Astrocyte (in vitro differentiated cells and primary cell): ENCODE measurements around the gene PACRG.

Experiments
- CTCF ChIP-seq: IDR thresholded peaks from 2 replicates; pipeline ENCODE4 v1.5.1; 2011; ENCODE audit warnings: low read depth, mild to moderate bottlenecking, inconsistent platforms, low read length, moderate library complexity; ENCODE audit not compliant: insufficient read depth
- EZH2 ChIP-seq: IDR thresholded peaks from 2 replicates; pipeline ENCODE4 v1.6.1; 2012; ENCODE audit warnings: mild to moderate bottlenecking, low read length, inconsistent platforms; ENCODE audit not compliant: insufficient read depth

DNA sequence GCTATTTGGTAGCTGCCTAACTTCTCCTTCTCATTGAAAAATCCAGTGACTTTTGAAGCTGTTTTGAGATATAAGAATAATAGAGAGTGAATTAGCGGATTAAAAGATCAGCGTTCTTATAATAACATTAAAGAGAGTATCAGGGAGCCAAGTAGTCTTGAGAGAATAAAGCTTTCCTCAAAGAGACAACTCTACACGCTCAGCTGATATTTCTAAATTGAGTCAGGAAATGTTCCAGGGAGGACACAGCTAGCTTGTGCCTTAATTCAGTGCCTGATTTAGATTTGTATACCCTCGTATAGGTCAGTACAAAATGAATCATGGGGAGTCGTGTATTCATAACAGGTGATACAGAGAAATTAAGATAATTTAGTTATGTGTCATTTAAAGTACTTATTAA, 611.7 kb downstream of the PACRG start:
- TF ChIP-seq CTCF (no peak), EZH2 (no peak)
